GM19452 (cell line): ENCODE data around the gene PCDH17.

Source experiments
- ATAC-seq: cut with Tn5 transposase; IDR thresholded peaks from one replicate; pipeline ENCODE4 v1.9.1; 2021; ENCODE audit not compliant: unreplicated experiment

The PCDH17 gene, protein sequence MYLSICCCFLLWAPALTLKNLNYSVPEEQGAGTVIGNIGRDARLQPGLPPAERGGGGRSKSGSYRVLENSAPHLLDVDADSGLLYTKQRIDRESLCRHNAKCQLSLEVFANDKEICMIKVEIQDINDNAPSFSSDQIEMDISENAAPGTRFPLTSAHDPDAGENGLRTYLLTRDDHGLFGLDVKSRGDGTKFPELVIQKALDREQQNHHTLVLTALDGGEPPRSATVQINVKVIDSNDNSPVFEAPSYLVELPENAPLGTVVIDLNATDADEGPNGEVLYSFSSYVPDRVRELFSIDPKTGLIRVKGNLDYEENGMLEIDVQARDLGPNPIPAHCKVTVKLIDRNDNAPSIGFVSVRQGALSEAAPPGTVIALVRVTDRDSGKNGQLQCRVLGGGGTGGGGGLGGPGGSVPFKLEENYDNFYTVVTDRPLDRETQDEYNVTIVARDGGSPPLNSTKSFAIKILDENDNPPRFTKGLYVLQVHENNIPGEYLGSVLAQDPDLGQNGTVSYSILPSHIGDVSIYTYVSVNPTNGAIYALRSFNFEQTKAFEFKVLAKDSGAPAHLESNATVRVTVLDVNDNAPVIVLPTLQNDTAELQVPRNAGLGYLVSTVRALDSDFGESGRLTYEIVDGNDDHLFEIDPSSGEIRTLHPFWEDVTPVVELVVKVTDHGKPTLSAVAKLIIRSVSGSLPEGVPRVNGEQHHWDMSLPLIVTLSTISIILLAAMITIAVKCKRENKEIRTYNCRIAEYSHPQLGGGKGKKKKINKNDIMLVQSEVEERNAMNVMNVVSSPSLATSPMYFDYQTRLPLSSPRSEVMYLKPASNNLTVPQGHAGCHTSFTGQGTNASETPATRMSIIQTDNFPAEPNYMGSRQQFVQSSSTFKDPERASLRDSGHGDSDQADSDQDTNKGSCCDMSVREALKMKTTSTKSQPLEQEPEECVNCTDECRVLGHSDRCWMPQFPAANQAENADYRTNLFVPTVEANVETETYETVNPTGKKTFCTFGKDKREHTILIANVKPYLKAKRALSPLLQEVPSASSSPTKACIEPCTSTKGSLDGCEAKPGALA (N-terminal part only)

DNA sequence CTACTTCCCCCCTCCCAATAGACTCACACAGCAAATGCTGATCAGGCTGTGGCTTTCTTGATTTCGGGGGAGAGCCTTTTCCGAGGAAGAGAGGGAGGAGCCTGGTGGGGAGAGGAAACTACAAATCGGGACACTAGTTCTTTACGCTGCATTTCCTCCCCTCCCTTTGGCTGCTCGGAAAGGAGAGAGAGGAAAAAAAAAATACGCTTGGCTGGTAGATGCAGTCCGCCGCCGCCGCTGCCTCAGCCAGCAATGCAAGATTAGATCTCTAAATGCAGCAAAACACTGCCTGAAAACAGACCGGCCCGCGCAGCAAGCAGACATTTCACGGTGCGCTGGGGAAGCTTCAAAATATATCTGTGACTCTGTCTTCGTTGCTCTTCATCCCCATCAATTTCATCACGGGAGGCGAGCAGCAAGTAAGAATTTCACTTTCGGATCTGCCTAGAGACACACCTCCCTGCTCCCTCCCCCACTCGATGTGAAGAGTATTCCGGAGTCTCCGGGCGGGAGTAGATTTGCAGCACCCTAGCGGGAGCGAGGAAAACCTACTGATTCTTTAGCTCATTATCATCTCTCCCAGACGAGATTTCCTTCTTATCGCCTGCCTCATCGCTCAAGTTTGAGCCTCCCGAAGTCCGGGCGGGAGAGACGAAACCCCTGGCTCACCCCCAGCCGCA is at the start of gene PCDH17:
TSS of gene PCDH17 (plus strand) at position 149 of the 680 bp plus-strand sequence. CDS start 803 bp downstream, outside the sequence.
- ATAC-seq, result no peak

DNA sequence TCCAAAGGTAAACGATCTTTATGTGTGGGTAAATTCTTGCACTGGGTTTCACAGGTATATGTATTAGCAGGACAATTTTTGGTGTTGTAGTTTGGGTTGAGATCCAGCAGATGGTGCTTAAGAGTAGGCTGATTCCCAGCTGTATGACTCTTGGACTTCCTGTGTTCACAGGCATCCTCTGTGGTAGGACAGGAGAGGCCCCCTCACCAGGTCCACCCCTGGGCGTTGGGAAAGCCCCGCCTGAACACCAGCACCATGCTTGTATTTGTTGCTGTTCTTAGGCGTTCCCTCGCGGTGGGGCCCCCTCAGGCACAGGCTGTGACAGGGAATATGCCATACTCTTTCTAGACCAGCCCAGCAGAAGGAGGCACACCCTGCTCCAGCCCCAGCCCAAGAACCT is 49.5 kb upstream of the PCDH17 start:
- no peak for ATAC-seq

DNA sequence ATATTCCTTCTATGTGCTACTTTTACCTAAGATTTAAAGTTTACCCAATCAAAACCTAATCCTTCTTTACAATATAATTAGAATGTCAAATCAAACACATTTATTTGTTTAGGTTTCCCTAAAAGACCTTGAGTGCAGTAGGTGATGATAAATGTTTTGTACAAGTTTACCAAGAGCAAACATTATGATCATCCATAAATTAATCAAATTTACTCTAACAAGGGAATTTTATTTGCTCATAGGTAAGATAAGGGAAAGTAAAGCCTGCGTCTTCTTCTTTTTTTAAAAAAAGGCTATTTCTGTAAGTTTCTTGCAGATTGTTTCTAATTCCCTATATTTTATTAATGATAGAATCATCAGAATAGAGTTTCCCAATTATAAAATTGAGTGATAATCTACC is 48.0 kb upstream of the PCDH17 start:
- no peak for ATAC-seq

DNA sequence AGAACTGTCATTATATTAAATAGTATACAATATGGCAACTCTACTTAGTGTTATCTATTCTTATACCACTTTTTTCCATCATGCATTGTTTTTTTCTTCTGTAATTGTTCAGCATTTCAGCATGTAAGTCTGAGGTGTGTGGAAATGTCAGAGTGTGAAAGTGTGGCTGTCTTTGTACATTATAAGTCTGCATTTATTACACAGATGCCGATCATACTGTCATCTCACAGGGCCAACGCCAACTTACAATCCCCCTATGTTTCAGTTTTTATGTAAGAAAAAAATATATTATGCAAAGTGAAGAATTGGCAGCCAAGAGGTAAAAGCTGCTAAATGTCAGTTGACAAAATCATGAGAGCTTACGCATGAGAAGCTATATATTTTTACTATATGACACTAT is 42.9 kb upstream of the PCDH17 start:
- no peak for ATAC-seq

DNA sequence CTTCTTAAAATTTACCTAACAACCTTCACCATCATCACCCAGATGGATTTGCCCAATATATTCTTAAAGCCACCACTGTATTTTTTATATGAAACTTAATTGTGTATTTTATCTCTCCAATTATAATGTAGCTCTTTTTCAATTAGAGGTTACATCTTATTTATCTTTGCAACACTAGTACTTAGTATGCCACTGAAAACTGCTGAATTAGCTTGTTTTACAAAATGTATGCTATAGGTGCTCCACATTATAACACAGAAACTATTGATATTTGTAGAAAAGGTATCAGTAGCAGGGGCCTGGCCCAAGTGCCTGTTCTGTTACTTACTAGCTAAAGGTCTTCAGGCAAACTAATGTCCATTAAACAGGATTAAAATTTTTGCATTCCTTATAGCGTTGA is 35.8 kb upstream of the PCDH17 start:
- ATAC-seq, result no peak

DNA sequence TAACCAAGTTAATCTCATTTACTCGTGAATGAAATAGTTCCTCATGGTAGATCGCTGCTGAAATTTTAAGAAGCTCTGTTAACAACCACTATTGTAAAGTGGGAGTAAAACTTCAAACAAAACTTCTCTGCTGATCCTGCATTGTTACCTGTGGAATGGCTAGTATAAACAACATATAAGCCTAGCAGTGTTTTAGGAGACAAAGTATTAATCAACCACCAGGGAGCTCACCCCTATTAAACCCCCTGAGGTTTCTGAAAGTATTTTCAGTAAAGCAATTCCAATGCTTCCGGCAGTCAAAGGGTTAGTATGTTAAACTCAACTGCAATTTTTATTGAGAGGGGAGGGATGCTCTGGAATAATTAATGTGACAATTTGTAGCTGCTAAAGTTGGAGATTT is 30.0 kb upstream of the PCDH17 start:
- ATAC-seq, result no peak

DNA sequence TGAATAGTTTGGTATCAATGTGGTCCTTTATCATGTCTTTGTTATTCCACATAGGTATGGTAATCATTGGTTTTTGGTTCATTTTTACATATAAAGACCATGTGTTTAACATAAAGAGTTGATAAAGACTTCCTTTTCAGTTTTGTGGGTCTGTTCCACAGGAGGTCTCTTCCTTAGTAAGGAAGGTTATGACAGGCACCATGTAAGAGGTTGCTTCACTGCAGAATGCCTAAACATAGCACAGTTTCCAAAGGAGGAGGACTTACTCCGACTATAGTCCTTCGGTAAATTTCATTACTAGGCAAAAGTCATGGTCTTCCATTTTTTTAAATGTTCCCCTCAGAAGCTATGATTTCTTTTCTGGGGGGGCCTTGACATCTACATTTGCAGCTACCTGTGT is 27.1 kb upstream of the PCDH17 start:
- no peak for ATAC-seq

DNA sequence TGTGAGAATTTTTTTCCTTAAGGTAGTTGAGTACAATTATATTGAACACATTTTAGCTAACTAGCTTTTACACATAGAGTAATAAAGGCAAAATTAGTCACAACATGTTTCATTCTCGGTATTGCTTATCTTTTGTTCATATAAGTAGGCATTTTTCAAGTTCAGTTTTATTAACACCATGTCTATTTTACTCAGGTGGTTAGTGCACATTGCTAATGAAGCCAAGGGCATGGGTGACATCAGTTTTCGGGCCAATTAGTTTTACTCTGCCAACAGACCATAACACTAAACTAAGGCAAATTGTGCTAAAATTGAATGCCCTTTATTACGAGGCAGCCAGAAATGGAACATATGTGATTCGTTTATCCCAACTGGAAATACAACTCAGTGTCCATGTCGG is 19.6 kb upstream of the PCDH17 start:
- ATAC-seq, result no peak

DNA sequence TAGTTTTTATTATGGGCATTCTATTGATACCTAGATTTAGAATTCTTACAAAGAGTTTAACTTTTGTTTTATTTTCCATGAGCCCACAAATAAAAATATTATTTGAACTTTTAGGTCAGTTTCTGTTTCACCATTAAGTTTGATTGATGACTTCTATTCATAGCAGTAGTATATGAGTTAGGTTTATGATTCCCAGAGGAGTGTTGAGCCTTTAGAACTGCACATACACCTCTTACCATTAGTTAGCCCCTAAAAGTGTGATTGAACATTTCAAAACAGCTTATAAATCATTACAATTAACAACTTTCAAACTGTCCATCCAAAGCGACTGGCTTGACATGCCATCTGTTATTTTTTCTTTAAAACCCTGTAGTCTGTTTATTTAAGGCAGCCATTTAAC is 19.0 kb upstream of the PCDH17 start:
- ATAC-seq, result no peak

DNA sequence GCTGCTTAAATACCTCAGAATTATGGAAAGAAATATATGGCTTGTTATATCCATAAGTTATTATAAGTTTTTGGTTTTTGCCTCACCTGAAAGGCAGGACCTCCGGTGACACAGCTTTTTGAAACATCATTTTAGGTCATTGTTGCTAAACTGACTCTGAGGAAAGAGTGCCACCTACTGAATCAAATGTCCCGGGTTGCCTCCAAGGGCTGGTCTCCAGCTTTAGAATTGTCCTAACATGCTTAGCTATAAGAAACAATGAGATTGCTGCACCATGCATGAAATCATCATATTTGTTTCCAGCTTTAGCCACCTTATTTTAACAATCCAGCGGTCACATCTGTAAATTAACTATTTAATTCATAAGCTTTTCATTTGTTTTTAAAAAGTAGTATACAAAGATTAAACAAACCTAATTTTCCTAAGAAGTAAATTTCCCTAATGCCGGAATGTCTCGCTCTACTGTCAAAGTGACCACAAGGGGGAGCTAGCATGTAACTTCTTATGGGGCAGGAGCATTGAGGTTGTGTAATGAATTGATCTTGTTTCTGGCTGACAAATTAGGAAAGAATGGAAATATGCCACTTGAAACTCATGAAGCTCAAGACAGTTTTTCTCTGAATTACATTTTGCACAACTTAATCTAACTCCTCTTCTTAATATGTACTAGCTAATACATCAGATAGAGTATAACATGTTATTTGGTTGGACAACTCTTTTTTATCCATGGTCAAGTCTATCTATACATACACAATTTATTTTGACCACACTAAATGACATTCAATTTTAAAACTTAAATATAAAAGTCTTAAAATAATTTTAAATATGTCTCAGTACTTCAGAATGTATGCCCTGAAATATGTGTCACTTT is 6.7 kb upstream of the PCDH17 start:
- ATAC-seq, result no peak

DNA sequence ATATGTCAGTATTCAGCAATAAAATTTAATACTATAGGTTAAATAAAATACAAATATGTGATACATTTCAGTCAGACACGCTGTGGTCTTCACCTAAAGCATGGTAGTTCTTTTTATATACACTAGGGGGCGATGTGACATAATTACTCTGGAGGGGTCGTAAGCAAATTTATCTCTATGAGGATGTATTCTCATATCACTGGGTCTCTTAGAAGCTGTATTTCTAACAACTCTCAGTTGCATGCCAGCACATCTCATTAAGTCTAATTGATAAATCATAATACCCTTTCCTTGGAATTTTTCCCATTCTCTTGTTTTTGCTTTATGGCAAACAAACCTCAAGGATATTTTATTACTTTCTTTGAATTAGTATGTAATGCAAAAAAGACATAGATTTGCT is 3.9 kb upstream of the PCDH17 start:
- ATAC-seq, result no peak

DNA sequence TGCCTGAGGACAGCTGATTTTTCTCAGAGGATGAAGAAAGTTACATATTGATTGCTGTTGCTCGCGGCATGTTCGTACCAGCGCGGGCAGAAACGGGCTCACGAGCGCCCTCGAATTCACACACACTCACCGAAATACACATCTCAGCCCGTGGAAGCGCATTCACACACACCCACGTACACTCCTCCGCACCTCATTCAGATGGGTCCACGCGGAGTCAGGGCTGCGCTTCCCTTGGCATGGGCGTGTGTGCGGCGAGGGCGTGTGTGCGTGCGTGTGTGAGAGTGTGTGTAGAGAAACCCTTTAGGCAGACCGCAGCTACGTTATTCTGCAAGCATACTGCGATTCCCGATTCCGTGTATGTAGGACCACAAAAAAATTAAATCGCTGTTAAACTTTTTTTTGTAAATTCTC is 2.1 kb upstream of the PCDH17 start:
- no peak for ATAC-seq

DNA sequence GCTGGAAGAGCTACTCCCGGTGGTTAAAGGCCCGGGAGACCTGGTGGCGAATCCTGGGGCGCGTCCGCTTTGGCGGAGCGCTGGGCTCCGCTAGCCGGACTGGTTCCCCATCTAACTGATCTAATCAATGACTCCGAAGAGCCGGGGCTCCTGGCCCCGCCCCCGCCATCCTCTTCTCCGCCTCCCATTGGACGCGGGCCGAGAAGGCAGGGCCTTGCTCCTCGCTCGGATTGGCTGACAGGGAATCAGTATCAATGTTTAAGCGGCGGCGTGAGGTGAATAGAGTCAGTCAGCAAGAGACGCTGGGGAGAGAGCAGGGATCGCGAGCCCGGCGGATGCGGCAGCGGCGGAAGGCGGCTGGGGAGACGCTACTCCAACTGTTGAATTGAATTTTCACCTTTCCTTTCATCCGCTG is 1.7 kb upstream of the PCDH17 start:
- no peak for ATAC-seq

DNA sequence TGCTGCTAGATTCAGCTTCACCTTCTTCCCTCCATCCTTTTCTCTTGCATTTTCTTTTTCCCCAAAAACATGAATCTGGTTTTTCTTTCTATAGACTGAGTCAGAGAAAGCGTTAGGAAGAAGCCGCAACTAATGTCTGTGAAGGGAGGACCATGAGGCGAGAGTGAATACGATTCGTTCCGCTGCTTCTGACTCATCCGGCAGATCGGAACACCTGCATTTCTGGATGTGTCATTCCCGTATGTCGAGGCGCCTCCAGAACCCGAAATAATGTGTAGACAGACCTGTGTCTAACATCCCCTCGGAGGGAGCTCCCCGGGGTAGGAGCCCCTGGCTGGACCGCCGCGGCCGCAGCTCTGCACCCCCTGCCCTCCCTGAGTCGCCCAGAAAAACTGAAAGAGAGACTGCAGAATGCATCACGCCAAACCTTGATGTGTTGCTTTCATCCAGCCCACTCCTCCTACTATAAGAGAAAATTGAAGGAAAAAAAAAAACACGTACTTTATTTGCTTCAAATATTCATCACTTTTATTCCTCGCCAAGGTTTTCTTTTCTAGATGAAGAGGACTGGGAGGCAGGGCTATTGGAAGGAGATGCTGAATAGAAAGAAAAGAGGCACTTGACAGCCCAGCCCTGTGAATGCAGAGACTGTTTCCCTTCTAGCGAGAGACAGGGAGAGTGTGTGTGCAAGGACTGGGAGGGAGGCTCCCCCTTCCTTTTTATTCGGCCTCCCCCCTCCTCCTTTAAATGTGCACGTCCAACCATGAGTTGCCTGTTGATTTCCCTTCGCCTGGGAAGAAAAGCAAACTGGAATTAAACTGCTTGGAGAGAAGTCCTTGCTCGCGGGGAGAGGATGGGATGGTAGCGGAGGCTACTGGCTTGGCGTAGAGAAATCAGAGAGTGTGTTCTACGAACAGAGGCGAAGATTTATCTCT is 616 bp upstream of the PCDH17 start:
- no peak for ATAC-seq

DNA sequence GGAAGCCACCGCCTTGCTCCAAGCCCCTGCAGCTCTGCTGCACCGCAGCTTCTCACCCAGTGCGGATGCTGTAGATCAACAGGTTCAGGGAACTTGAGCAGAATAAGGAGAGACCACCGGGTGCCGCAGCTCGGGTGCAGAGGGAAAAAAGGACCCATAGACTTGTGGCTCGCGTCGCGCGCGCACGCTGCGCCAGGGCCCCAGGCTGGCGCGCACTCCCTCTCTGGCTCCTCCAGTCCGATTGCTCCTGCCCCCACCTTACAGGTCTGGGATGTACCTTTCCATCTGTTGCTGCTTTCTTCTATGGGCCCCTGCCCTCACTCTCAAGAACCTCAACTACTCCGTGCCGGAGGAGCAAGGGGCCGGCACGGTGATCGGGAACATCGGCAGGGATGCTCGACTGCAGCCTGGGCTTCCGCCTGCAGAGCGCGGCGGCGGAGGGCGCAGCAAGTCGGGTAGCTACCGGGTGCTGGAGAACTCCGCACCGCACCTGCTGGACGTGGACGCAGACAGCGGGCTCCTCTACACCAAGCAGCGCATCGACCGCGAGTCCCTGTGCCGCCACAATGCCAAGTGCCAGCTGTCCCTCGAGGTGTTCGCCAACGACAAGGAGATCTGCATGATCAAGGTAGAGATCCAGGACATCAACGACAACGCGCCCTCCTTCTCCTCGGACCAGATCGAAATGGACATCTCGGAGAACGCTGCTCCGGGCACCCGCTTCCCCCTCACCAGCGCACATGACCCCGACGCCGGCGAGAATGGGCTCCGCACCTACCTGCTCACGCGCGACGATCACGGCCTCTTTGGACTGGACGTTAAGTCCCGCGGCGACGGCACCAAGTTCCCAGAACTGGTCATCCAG is 964 bp downstream of the PCDH17 start:
- no peak for ATAC-seq

DNA sequence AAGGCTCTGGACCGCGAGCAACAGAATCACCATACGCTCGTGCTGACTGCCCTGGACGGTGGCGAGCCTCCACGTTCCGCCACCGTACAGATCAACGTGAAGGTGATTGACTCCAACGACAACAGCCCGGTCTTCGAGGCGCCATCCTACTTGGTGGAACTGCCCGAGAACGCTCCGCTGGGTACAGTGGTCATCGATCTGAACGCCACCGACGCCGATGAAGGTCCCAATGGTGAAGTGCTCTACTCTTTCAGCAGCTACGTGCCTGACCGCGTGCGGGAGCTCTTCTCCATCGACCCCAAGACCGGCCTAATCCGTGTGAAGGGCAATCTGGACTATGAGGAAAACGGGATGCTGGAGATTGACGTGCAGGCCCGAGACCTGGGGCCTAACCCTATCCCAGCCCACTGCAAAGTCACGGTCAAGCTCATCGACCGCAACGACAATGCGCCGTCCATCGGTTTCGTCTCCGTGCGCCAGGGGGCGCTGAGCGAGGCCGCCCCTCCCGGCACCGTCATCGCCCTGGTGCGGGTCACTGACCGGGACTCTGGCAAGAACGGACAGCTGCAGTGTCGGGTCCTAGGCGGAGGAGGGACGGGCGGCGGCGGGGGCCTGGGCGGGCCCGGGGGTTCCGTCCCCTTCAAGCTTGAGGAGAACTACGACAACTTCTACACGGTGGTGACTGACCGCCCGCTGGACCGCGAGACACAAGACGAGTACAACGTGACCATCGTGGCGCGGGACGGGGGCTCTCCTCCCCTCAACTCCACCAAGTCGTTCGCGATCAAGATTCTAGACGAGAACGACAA is 1.8 kb downstream of the PCDH17 start:
- ATAC-seq, result no peak
